Thyroid gland (tissue), 4 donors: ENCODE data around the gene TBC1D17. TPM values are rescaled to one million over a fixed set of nuclear protein-coding genes. Genes with fewer than 3 reads are reported as not detected.
"Not testable (repeated sequence)": the region's sequence is repeated elsewhere in the genome, so short reads cannot be mapped to it uniquely, and the experiment has no call there.

Experiments used
- DNase-seq, 2 donors: peaks; one replicate each; pipeline ENCODE4 v3.0.0-alpha.2; 2019
- H3K27ac ChIP-seq, 3 donors: fragments of 200-600 bp; sonication (generic); 1 replicate in 2 of 3; 2 replicates in 1 of 3; pipeline ENCODE4 v1.5.1; 2016 to 2019; ENCODE audit warnings: mild to moderate bottlenecking in 1 of 3, moderate library complexity in 1 of 3
- H3K27me3 ChIP-seq: fragments of 200-600 bp; sonication (generic); one replicate; pipeline ENCODE4 v1.5.1; 2019
- H3K36me3 ChIP-seq, 2 donors: fragments of 200-600 bp; sonication (generic); one replicate each; pipeline ENCODE4 v1.5.1; 2016 to 2019
- H3K4me1 ChIP-seq, 2 donors: fragments of 200-600 bp; sonication (generic); one replicate each; pipeline ENCODE4 v1.5.1; 2017 to 2019
- H3K4me3 ChIP-seq, 3 donors: fragments of 200-600 bp; sonication (generic); replicated peaks in 1 of 3; 1 replicate in 2 of 3; 2 replicates in 1 of 3; pipeline ENCODE4 v1.5.1; 2016; ENCODE audit warnings: mild to moderate bottlenecking in 1 of 3
- H3K9me3 ChIP-seq: fragments of 200-600 bp; sonication (generic); one replicate; pipeline ENCODE4 v1.5.1; 2017
- CTCF ChIP-seq, 6 experiments: fragments of 200-600 bp in 3 of 6; fragments of 450-650 bp in 3 of 6; sonication (generic) in 3 of 6; IDR thresholded peaks; one replicate each; pipeline ENCODE4 v1.5.1; 2016 to 2019; ENCODE audit warnings: antibody characterized with exemption in 6 of 6, mild to moderate bottlenecking in 2 of 6, inconsistent platforms in 1 of 6, moderate library complexity in 1 of 6
- POLR2A ChIP-seq, 2 donors: fragments of 450-650 bp; IDR thresholded peaks; one replicate each; pipeline ENCODE4 v1.6.1; 2017; ENCODE audit warnings: antibody characterized with exemption in 2 of 2, mild to moderate bottlenecking in 2 of 2, moderate library complexity in 1 of 2
- WGBS, 2 donors: methylation state at CpG; one replicate each; pipeline ENCODE4 v1.1.5; 2017; 5-methylcytosine and 5-hydroxymethylcytosine counted together
- intact Hi-C: fragments of 100-400 bp; cut with DNase I; formaldehyde crosslinking; loops from one replicate; pipeline ENCODE4 v1.15.1; 2023
- total RNA-seq, 4 donors: library from RNA; depleted of rRNA; stranded (reverse); fragments of >200 nt; gene quantifications; one replicate each; pipeline ENCODE4 v1.2.3, GENCODE V29; 2016

The TBC1D17 gene
- total RNA-seq, 4 donors from 2014 or later: 28.5 to 41.9 (median 39.7) TPM

GRCh38 chr19:49923055-49924003 is 45.8 kb downstream of the TBC1D17 start:
- intact Hi-C loops: no loop called here
- Histone ChIP-seq H3K27me3 (no peaks in the 10 kb centered on the region), H3K9me3 (no peaks in the 10 kb centered on the region), H3K4me1 (peaks cover 0 to 11% of the 10 kb centered on the region in 2 donors), H3K27ac (no peak overlapping the region), H3K4me3 (no peak overlapping the region), H3K36me3 (peaks cover 4 to 10% of the 10 kb centered on the region in 2 donors)
- 89% methylated on average over 30 to 31 of the region's 31 CpGs for WGBS, 2 donors
- DNase-seq: no peak
- TF ChIP-seq POLR2A (IDR thresholded peaks at IDR 0.05) (no peak), CTCF (IDR thresholded peaks at IDR 0.05) (no peak)

- H3K4me1 ChIP-seq: peaks cover 0 to 11% of the 10 kb centered on the region in 2 donors
These were observed 46.7 kb downstream of the TBC1D17 start for GRCh38 chr19:49924004-49924880.

GRCh38 chr19:49924881-49925210 is 47.3 kb downstream of the TBC1D17 start:
- H3K27ac ChIP-seq, H3K27me3 ChIP-seq, intact Hi-C loops, DNase-seq, H3K9me3 ChIP-seq, H3K36me3 ChIP-seq, H3K4me3 ChIP-seq: not testable (repeated sequence)
- H3K4me1 ChIP-seq: peaks cover 0 to 12% of the 10 kb centered on the region in 2 donors
- 90 to 91% methylated on average over 13 of the region's 13 CpGs for WGBS, 2 donors

More at GRCh38 chr19:49924004-49924880, 46.7 kb downstream of the TBC1D17 start:
- Histone ChIP-seq H3K4me3 (no peak overlapping the region), H3K9me3 (no peaks in the 10 kb centered on the region), H3K27ac (no peak overlapping the region), H3K27me3 (no peaks in the 10 kb centered on the region), H3K36me3 (peaks cover 4 to 10% of the 10 kb centered on the region in 2 donors)
- 60 to 67% methylated on average over 21 to 25 of the region's 25 CpGs for WGBS, 2 donors
- no peak for DNase-seq
- TF ChIP-seq POLR2A (IDR thresholded peaks at IDR 0.05) (no peak), CTCF (IDR thresholded peaks at IDR 0.05) (no peak)
- intact Hi-C loops: no loop called here

- TF ChIP-seq POLR2A (IDR thresholded peaks at IDR 0.05): no peak
- TF ChIP-seq CTCF (IDR thresholded peaks at IDR 0.05): no peak
- no peak for DNase-seq
- peaks cover 4 to 10% of the 10 kb centered on the region in 2 donors for H3K36me3 ChIP-seq
- H3K27ac ChIP-seq: no peak overlapping the region
- peaks cover 0 to 19% of the 10 kb centered on the region in 2 donors for H3K4me1 ChIP-seq
- intact Hi-C loops: no loop called here
- H3K9me3 ChIP-seq: no peaks in the 10 kb centered on the region
- WGBS, 2 donors: 96 to 98% methylated on average over 5 of the region's 5 CpGs
- no peaks in the 10 kb centered on the region for H3K27me3 ChIP-seq
- H3K4me3 ChIP-seq: no peak overlapping the region
These were observed 48.0 kb downstream of the TBC1D17 start for GRCh38 chr19:49925486-49925885.

GRCh38 chr19:49926515-49926914 is 49.0 kb downstream of the TBC1D17 start:
- Histone ChIP-seq H3K36me3 (peaks cover 4 to 10% of the 10 kb centered on the region in 2 donors), H3K4me1 (peaks cover 0 to 20% of the 10 kb centered on the region in 2 donors), H3K27me3 (no peaks in the 10 kb centered on the region), H3K4me3 (no peak overlapping the region), H3K9me3 (no peaks in the 10 kb centered on the region), H3K27ac (no peak overlapping the region)
- no peak for TF ChIP-seq CTCF (IDR thresholded peaks at IDR 0.05)
- no peak for TF ChIP-seq POLR2A (IDR thresholded peaks at IDR 0.05)
- 91 to 96% methylated on average over 10 of the region's 10 CpGs for WGBS, 2 donors
- intact Hi-C loops: no loop called here
- DNase-seq: no peak
